Bone marrow (tissue), 2 donors: ENCODE data around the gene HECTD4.

ENCODE experiments used
- DNase-seq, 2 donors: peaks; one replicate each; lab custom pipeline; 2025; lab: John Stamatoyannopoulos, UW

Gene HECTD4

DNA sequence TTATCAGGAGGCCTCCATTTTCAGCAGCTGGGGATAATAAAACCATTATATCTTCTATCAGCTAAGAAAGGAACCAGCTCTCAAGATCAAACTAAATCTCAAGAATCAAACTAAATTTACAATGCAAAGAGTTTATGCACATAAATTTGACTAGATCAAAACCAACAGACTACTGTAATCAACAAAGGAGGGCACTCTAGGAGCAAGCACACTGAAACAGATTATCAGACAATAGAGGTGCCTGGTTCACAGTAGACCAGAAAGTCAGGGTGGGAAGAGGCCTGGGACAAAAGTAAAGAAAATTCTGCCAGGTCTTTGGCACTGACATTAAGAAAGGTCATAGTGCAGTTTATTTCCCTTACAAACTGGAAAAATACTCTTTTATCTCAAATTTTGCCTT lies 61.0 kb downstream of the HECTD4 start:
- no peak for DNase-seq

DNA sequence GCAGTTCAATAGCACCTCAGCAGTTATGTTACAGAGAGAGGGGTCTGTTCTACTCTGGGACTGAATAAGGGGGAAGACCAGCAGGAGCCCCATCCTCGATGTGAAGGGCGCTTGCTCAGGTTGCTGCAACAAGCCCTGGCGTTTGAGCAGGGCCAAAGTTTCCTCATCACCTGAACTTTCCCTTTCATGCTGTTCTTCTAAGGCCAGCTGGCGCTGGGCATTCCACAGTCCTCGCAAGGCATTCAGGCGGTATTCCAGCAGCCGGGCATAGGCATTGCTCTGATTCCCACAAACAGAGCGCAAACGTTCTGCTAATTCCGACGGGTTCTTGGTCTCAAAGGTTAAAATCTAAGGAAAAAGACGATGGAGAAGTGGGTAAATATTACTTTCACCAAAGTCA lies 62.8 kb downstream of the HECTD4 start:
- no peak for DNase-seq

DNA sequence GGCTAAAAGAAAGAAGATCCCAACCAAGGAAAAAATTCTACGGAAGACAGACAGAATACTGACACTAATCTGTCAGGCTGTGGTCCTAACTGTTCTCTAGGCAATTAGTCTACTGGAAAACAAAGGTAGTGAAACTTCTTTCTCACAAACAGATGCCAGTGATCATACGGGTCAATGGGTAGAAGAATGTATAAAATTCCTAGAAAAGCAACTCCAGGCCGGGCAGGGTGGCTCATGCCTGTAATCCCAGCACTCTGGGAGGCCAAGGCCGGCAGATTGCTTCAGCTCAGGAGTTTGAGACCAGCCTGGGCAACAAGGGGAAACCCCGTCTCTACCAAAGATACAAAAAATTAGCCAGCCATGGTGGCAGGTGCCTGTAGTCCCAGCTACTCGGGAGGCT lies 64.8 kb downstream of the HECTD4 start:
- no peak for DNase-seq

DNA sequence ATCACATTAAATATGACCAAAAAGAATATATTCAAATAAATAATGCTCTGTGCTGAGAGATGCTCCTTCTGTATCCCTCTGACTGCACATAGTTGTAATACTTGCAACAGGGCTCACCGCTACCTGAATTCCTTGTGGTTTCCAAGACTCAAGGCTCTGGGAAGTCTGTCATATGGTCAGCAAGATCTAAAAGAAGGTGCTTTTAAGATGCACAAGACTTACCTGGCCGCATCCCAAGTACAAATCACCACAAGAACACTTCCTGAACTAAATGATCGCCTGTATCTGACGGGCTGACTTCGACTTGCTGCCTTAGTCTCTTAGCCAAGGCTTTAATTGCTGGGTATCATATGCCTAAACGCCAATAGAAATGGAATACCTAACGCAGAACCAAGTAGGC lies 67.2 kb downstream of the HECTD4 start:
- DNase-seq, result no peak

DNA sequence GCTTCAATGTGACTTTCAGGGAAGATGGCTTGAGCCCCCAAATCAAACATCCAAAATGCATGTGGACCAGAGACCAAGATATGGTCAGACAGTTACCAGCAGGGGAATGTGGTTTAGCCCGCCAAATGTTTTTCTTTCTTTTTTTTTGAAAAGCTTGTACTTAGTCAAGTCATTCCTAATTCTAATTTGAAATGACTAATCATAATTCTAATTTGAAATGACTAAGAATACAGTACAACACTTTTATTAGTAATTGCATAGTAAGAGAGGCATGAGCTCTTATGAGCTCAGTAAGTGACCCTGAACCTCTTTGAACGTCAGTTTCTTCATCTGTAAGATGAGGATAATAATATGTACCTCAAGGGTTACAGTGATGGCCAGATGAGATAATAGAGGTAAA lies 72.4 kb downstream of the HECTD4 start:
- no peak for DNase-seq

DNA sequence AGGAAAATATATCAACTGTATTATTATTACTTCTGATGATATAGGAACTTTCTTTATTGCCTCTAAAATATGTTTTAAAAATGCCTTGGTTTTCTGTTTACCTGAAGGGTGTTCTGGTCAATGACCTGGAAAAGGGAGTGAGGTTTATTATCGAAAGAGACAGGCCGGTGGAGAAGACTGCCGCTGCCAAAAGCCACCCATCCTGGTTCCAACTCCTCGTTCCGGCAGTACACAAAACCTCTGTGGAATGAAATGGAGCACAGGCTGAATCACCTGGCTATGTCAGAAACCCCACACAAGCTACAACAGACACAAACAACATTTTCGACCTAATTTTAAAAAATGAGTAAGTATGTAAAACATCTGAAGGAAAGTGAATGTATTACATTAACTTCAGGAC lies 73.6 kb downstream of the HECTD4 start:
- DNase-seq, result no peak

DNA sequence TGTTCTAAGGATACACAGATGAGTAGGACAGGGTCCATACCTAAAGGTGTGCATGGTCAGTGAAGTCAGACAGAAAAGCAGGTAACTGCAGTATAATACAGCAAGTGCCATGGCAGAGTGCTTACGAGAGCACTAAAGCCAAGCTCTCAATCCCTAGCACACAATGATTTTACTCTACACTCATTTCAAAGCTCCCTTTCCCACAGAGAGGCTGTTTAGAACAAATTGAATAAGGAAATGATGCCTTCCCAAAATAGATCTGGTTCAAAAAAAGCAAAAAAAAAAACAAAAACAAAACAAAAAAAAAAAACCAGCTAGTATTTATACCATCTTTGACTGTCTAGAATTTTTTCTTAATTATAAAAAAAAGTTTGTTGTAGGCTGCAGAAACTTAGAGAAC lies 74.1 kb downstream of the HECTD4 start:
- DNase-seq, result no peak

DNA sequence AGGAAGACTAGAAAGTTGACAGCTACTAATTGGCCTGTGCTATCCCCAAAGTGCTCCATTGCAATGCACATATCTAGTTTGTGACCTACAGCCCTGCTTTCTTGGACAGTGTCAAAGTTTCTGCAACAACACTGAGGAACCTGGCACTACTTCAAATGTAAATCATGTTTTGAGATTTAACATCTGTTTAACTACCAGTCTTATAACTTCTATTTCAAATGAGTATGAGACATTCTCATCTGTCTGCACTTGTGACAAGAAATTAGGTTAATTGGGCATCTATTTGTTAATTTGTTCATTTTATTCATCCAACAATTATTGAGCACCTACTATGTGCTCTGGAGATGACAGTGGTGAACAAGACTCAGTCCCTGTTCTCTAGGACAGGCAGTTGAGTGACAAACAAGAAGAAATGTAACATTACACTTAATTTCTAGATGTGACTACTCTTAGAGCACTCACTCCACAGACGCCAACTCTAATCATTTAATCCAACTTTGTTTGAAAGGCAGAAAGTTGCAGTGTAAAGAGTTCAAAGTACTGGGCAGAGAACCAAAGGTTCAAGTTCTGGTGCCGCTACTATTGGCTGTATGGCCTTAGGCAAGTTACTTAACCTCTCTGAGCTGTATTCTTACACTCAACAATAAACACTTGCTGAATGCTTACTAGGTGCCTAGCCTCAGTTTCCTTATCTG lies 74.8 kb downstream of the HECTD4 start:
- DNase-seq, result no peak

DNA sequence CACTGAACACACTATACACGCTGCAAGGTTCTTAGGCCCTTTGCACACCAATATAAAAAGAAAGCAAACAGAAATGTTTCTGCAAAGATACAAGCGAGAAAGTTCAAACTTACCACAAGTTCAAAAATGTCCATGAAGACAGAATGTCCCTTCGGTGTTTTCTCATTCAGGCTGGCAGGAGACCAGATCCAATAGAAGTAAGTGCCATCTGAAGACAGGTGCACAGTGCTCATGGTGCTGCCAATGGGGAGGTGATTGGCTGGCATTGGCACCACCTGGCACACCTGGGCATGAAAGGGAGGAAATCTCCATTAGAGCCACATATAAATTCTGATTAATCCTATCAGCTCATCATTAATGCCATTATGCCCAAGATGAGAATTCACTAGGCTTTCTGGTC lies 76.3 kb downstream of the HECTD4 start:
- no peak for DNase-seq

DNA sequence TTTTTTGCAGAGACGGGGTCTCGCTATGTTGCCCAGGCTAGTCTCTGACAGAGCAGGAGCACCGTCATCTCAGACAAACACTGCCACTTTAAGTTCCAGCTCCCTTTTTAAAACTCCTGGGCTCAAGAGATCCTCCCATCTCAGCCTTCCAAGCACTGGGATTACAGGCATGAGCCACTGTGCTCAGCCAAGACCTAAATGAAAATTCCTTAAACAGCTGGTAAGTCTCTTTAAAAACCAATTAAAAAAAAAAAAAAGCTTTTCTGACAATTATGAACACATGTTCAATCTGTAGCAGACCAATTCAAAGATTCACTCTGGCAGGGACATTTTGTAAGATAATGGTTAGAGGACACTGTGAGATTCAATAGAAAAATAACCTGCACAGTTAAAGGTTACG lies 77.8 kb downstream of the HECTD4 start:
- no peak for DNase-seq

DNA sequence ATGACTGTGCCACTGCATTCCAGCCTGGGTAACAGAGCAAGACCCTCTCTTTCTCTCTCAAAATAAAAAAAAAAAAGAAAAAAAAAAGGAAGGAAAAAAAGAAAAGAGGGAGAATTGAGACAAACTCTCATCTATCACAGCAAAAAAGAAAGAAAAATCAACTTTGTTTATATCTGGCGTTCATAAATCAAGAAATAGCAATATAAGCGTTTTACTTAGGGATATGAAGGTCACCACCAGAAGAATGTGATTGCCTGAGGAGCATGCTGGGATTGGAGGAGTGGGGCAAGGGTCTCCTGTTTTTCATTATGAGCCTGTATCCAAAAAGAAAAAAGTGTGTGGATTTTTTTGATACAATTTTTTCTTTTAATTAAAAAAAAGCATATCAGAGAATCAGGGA lies 78.4 kb downstream of the HECTD4 start:
- no peak for DNase-seq

DNA sequence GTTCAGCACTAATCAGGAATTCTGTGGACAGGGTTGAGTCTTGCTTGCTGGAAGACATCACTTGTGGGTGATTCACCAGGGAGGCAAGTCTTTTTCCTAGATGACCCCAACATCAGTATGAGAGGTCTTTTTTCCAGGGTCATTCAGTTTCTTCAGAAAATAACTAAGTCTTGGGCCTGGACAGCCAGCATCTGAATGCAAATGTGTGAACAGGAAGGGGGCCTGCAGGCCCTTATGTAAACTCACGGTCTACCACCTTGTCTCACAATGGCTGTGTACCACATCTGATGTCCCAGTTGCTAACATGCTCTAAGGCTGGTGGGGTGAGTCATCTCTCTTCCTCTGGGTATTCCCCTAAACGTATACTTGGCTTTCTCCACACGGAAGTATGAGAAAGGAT lies 79.2 kb downstream of the HECTD4 start:
- no peak for DNase-seq

DNA sequence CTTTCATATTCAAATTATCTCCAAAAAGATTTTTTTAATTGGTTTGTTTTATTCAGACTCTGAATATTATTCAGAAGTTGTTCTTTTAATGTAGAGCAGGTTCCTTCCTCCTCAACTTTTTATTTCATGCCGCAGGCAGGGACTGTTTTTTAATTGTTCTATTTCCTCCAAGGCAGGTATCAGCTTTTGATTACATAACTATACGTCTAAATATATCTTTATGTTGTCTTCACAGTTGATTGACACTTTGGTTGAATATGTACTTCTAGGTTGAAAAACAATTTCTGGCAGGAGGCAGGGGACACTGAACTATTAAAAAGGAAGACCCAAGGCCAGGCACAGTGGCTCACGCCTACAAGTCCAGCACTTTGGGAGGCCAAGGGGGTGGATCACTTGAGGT lies 82.5 kb downstream of the HECTD4 start:
- DNase-seq, result no peak

DNA sequence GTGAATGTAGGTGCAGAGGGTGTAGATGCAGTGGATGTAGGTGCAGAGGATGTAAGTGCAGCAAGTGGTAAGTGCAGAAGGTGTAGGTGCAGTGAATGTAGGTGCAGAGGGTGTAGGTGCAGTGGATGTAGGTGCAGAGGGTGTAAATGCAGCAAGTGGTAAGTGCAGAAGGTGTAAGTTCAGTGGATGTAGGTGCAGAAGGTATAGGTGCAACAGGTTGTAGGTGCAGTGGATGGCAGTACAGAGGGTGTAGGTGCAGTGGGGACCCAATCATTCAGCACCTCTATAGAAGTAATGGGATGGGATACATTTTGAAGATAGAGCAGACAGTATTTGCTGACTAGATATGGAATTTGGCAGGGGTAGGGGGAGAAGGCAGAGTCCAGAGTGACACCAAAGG lies 85.0 kb downstream of the HECTD4 start:
- no peak for DNase-seq

DNA sequence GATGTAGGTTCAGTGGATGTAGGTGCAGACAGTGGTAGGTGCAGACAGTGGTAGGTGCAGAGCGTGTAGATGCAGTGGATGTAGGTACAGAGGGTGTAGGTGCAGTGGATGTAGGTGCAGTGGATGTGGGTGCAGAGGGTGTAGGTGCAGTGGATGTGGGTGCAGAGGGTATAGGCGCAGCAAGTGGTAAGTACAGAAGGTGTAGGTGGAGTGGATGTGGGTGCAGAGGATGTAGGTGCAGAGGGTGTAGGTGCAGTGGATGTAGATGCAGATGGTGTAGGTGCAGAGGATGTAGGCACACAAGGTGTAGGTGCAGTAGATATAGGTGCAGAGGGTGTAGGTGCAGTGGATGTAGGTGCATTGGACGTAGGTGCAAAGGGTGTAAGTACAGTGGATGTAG lies 86.0 kb downstream of the HECTD4 start:
- DNase-seq, result no peak

DNA sequence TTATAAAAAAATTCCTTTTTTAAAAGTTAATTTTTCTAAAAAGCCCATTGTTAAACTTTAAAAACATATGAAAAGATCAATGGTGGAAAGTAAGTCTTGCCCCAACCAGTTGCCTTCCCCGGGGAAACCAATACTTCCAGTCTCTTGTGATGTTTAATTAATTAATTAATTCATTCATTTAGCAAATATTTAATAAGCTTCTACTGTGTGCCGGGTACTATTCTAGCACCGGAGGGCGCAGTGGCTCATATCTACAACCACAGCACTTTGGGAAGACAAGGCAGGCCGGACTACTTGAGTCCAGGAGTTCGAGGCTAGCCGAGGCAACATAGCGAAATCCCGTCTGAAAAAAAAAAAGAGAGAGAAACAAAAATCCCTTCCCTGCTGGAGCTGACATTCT lies 87.4 kb downstream of the HECTD4 start:
- DNase-seq, result no peak

DNA sequence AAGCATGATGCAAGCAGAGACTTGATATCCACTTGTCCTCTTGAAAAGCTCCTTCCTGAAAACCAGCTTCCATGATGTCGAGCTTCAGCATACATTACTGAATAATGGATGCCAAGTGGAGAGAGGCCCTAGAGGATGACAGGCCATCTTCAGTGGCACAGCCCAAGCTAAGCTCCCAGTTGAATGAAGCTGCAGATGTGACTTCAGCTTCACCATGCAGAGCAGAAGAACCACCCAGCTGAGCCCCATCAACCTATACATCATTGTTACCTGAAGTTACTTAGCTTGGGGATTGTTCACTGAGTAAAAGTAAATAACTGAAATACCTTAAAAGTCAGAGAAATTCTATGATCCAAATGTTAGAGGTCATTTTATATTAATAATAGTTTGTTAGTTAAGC lies 93.6 kb downstream of the HECTD4 start:
- DNase-seq, result no peak

DNA sequence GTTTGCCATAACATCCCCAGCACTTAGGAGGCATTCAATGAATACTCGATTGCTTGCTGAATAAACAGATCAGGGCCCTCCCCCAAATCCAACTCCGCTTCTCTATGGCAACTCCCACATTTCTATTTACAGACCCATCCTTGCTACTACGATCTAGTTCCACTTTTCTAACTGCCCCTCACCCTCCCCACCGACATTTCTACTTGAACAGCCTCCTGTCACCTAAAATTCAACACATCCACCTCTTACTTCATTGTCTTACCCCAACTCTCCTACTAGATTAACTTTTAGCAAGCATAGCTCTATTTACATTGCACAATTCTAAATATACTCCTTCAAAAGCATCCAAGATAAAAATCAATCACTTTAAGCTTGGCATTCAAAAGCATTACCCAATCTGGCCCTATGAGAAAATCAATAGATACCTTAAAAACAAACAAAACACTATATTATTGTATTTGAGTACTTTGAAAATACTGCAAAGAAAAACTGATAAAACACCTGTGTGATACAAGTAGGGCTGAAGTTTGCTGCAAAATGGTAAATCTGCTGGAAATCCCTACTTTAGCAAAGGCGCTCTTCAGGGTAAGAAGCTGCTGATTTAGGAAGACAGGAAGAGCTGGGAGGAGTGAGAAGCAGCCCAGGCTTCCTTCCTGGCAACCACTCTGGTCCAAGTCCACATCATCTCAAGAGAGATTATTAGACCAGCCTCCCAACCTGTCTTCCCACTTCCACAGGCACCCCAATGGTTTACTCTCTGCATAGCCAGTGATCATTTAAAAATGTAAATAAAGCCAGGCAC lies 96.4 kb downstream of the HECTD4 start:
- peak in 1 of 2 donors; percentile 47 for DNase-seq

DNA sequence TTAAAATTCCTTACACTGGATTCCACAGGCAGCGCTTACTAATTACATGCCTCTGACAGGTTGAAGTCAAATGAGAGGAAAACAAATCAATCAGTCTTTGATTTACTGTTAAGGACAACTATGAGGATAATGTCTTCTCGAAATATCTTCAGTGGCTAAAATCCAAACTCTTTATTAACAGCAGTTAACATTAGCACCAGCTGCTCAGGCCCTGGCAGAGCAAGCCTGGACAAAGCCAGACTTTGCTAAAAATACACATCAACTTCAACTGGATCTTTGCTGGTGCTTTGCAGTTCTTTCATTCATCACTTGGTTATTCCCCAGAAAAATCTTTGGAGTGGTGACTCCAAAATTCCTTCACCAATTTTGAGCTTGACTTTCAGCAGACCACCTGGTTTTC lies 98.7 kb downstream of the HECTD4 start:
- no peak for DNase-seq

DNA sequence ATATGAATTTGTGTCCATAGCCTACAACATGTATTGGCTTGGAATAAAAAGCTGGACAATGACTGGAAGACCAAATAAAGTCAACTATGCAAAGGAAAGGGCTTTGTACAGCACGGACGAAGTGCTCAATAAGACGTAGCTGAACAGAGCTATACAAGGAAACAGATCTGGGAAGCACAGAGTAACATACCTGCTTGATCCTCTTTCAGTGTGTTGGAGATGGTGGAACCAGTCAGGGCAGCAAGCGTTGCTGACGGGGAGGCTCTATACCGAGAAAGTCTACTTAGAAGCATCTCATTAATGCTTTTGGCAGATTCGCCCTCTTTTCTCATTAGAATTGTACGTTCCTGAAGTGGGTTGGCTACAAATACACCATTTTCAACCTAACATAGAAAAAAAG lies 99.3 kb downstream of the HECTD4 start:
- no peak for DNase-seq

DNA sequence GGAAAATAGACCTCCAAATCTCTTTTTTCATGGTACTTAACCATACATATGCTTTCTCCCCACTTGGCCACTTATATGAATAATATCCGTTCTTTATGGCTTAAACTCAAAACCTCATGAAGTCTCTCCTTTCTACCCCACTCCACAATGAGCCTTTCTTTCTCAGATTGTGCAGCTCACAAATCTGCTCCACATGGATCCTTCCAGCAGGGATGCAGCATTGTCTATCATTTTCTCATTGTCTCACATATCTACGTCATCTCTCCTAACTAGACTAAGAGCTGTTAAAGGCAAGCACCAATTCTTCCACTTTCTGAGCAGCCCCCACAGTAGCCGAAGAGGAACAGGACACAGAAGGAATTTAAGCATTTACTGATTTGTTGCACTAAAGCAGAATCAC lies 106.4 kb downstream of the HECTD4 start:
- no peak for DNase-seq

DNA sequence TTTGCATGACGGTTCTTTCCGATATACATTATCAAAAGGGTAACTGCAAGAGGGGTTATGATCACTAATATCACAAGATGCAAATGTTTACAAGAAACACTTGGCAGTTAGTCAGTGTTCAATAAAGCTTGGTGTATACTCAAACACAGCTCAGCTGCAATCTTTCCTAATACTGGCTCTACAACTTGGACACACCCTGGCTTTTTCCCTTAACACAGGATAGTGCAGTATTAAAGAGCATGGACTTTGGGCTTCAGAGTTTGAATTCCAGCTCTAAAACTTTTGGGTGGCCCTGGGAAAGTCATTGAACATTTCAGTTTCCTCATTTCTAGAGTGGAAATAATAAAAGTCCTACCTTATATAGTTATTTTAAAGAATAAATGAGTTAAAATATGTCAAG lies 107.0 kb downstream of the HECTD4 start:
- DNase-seq, result no peak

DNA sequence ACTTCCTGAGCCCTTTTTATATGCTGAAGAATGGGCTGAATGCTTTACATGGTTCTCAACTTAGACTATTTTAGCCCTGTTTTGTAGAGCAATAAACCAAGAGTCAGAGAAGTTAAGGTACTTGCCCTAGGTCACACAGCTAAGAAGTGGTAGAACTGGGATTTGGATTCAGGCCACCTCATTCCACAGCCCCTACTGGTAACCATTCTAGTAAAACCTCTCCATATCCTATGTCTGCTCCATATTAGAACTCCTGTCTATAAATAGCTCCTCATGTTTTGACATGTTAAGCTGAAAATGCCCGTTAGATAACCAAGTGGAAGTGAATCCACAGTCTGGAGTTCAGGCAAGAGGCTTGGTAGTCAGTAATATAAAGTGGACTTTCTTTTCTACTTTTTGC lies 111.6 kb downstream of the HECTD4 start:
- no peak for DNase-seq

DNA sequence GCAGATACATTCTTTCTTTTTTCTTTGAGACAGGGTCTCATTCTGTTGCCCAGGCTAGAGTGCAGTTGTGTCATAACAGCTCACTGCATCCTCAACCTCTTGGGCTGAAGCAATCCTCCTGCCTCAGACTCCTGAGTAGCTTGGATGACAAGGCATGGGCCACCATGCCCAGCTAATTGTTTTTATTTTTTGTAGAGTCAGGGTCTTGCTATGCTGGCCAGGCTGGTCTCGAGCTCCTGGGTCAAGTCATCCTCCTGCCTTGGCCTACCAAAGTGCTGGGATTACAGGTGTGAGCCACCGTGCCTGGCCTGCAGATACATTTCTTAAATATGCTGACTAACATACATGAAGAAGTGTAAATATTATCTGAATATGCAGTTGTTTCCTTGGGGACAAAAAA lies 115.8 kb downstream of the HECTD4 start:
- DNase-seq, result no peak
